ENCODE measurements around the gene CST11.

Gene CST11

GRCh38 chr20:23437126-23437899 is 15.4 kb downstream of the CST11 start:
- Mint-ChIP-seq H3K4me3 (no peak overlapping the region), H3K27me3 (ENCODE audit: low read depth, poor library complexity) (peaks cover 22% of the 10 kb centered on the region), H3K36me3 (ENCODE audit: low read depth) (no peaks in the 10 kb centered on the region), H3K27ac (no peak overlapping the region), H3K9me3 (no peaks in the 10 kb centered on the region), H3K4me1 (peaks cover 7% of the 10 kb centered on the region)
- TF ChIP-seq CTCF (IDR thresholded peaks at IDR 0.05) = no peak
- DNase-seq = no peak

- Mint-ChIP-seq H3K4me1 (peaks cover under 1% of the 10 kb centered on the region), H3K27ac (no peak overlapping the region), H3K9me3 (no peaks in the 10 kb centered on the region), H3K36me3 (ENCODE audit: low read depth) (no peaks in the 10 kb centered on the region), H3K27me3 (ENCODE audit: low read depth, poor library complexity) (peaks cover 21% of the 10 kb centered on the region), H3K4me3 (no peak overlapping the region)
- DNase-seq = no peak
- TF ChIP-seq CTCF (IDR thresholded peaks at IDR 0.05) = no peak
Measured at GRCh38 chr20:23436681-23437080, 16.0 kb downstream of the CST11 start.

- no peak for TF ChIP-seq CTCF (IDR thresholded peaks at IDR 0.05)
- no peak for DNase-seq
- Mint-ChIP-seq H3K27me3 (ENCODE audit: low read depth, poor library complexity) (peaks cover 16% of the 10 kb centered on the region), H3K36me3 (ENCODE audit: low read depth) (no peaks in the 10 kb centered on the region), H3K9me3 (no peaks in the 10 kb centered on the region), H3K4me3 (no peak overlapping the region), H3K27ac (no peak overlapping the region), H3K4me1 (no peaks in the 10 kb centered on the region)
Measured at GRCh38 chr20:23435626-23436539, 16.8 kb downstream of the CST11 start.

- no peaks in the 10 kb centered on the region for H3K36me3 Mint-ChIP-seq (ENCODE audit: low read depth)
- no peak overlapping the region for H3K4me3 Mint-ChIP-seq
- peaks cover 7% of the 10 kb centered on the region for H3K27me3 Mint-ChIP-seq (ENCODE audit: low read depth, poor library complexity)
- no peak for TF ChIP-seq CTCF (IDR thresholded peaks at IDR 0.05)
- H3K27ac Mint-ChIP-seq = no peak overlapping the region
- DNase-seq = no peak
- H3K9me3 Mint-ChIP-seq = no peaks in the 10 kb centered on the region
- no peaks in the 10 kb centered on the region for H3K4me1 Mint-ChIP-seq
Measured at GRCh38 chr20:23434521-23435313, 18.0 kb downstream of the CST11 start.

- no peaks in the 10 kb centered on the region for H3K4me1 Mint-ChIP-seq
- H3K27me3 Mint-ChIP-seq (ENCODE audit: low read depth, poor library complexity) = peaks cover 7% of the 10 kb centered on the region
- no peaks in the 10 kb centered on the region for H3K9me3 Mint-ChIP-seq
- no peak for DNase-seq
- no peak for TF ChIP-seq CTCF (IDR thresholded peaks at IDR 0.05)
- H3K36me3 Mint-ChIP-seq (ENCODE audit: low read depth) = no peaks in the 10 kb centered on the region
- H3K27ac Mint-ChIP-seq = no peak overlapping the region
- H3K4me3 Mint-ChIP-seq = no peak overlapping the region
Measured at GRCh38 chr20:23433628-23434027, 19.0 kb downstream of the CST11 start.

Data from nephron progenitor cell (in vitro differentiated cells).